CD8-positive, alpha-beta memory T cell (primary cell): ENCODE data around the gene DYNLT1. TPM values are rescaled to one million over a fixed set of nuclear protein-coding genes. Genes with fewer than 3 reads are reported as not detected.

ENCODE experiments used
- CTCF ChIA-PET: fragments of 350-600 bp; sonication (Branson Sonifier 250); formaldehyde crosslinking; loops from one replicate; lab custom pipeline; 2021; ENCODE audit warnings: antibody characterized with exemption; lab: Charles Lee
- POLR2A ChIA-PET: fragments of 350-600 bp; sonication (Branson Sonifier 250); formaldehyde crosslinking; loops from one replicate; lab custom pipeline; 2021; ENCODE audit warnings: antibody characterized with exemption; lab: Charles Lee
- DNase-seq, 5 donors: peaks; one replicate each; pipeline versions ENCODE4 v3.0.0 to v3.0.0-alpha.2; 2020 to 2022; ENCODE audit warnings: mixed read lengths in 1 of 5
- H3K27ac ChIP-seq: one replicate; pipeline ENCODE4 v1.7.0; 2013; ENCODE audit warnings: low read depth, mild to moderate bottlenecking, low read length, moderate library complexity
- H3K27me3 ChIP-seq: 2 replicates; pipeline ENCODE4 v1.7.0; 2013; ENCODE audit warnings: low read length, mild to moderate bottlenecking; ENCODE audit not compliant: insufficient read depth, poor library complexity, severe bottlenecking
- H3K36me3 ChIP-seq: 2 replicates; pipeline ENCODE4 v1.7.0; 2013; ENCODE audit warnings: mild to moderate bottlenecking, low read length, moderate library complexity; ENCODE audit not compliant: insufficient read depth
- H3K4me1 ChIP-seq: 2 replicates; pipeline ENCODE4 v1.7.0; 2013; ENCODE audit warnings: mild to moderate bottlenecking, low read length, moderate library complexity; ENCODE audit not compliant: insufficient read depth
- H3K4me3 ChIP-seq: 2 replicates; pipeline ENCODE4 v1.7.0; 2013; ENCODE audit warnings: mild to moderate bottlenecking, low read length
- H3K9me3 ChIP-seq: 2 replicates; pipeline ENCODE4 v1.7.0; 2013; ENCODE audit warnings: mild to moderate bottlenecking, low read length
- H3K27ac Mint-ChIP-seq, 8 donors: one replicate each; pipeline ENCODE4 v1.8.0; 2020 to 2021; ENCODE audit warnings: mixed read lengths in 8 of 8, mild to moderate bottlenecking in 6 of 8, inconsistent platforms in 3 of 8, moderate library complexity in 3 of 8
- H3K27me3 Mint-ChIP-seq, 2 donors: one replicate each; pipeline ENCODE4 v1.8.0; 2020 to 2021; ENCODE audit warnings: mixed read lengths in 2 of 2, mild to moderate bottlenecking in 1 of 2, moderate library complexity in 1 of 2
- H3K36me3 Mint-ChIP-seq, 3 donors: one replicate each; pipeline ENCODE4 v1.8.0; 2020 to 2021; ENCODE audit warnings: mixed read lengths in 3 of 3, inconsistent platforms in 1 of 3, mild to moderate bottlenecking in 1 of 3
- H3K4me1 Mint-ChIP-seq, 3 donors: one replicate each; pipeline ENCODE4 v1.8.0; 2020 to 2021; ENCODE audit warnings: mixed read lengths in 3 of 3, inconsistent platforms in 1 of 3, mild to moderate bottlenecking in 1 of 3
- H3K4me3 Mint-ChIP-seq, 7 donors: one replicate each; pipeline ENCODE4 v1.8.0; 2020 to 2021; ENCODE audit warnings: mixed read lengths in 7 of 7, mild to moderate bottlenecking in 6 of 7, moderate library complexity in 4 of 7, inconsistent platforms in 2 of 7
- H3K9me3 Mint-ChIP-seq, 5 donors: one replicate each; pipeline ENCODE4 v1.8.0; 2020 to 2022; ENCODE audit warnings: mixed read lengths in 5 of 5, mild to moderate bottlenecking in 3 of 5, moderate library complexity in 2 of 5, inconsistent platforms in 1 of 5
- polyA plus RNA-seq: library from polyadenylated mRNA; unstranded; fragments of 300-500 nt; fragmentation: Illumina TruSeq; gene quantifications from one replicate; pipeline ENCODE4 v1.2.3, GENCODE V29; 2021
- total RNA-seq, 2 experiments: library from RNA; stranded (reverse); gene quantifications; one replicate each; pipeline ENCODE4 v1.2.3, GENCODE V29; 2021

DYNLT1 gene
- total and polyA plus RNA-seq, 3 experiments from 2014 or later, result 83.2 to 103 (median 94.8) TPM

GRCh38 chr6:158631678-158632537 is 12.6 kb downstream of the DYNLT1 start:
- H3K4me3 Mint-ChIP-seq, result peak overlapping the region in 1 of 7 donors; percentile 6
- peaks cover 25% of the 10 kb centered on the region for H3K36me3 ChIP-seq
- DNase-seq, result no peak
- H3K4me1 Mint-ChIP-seq, result peaks cover 45 to 75% (median 55%) of the 10 kb centered on the region in 3 donors
- POLR2A ChIA-PET, result no interaction called here
- no peaks in the 10 kb centered on the region for H3K9me3 ChIP-seq
- peaks cover 18 to 78% (median 35%) of the 10 kb centered on the region in 3 donors for H3K36me3 Mint-ChIP-seq
- no peak overlapping the region for H3K4me3 ChIP-seq
- CTCF ChIA-PET, result interaction anchor here (1.2 to 2.5 kb wide), 4 partner anchors 10 to 150 kb away, joined by 3 to 11 read pairs (median 4); partner anchors contain the start of gene SYTL3
- peaks cover 0 to 2% of the 10 kb centered on the region in 2 donors for H3K27me3 Mint-ChIP-seq
- no peak overlapping the region for H3K27ac ChIP-seq
- H3K4me1 ChIP-seq, result peaks cover 22% of the 10 kb centered on the region
- H3K27ac Mint-ChIP-seq, result peak overlapping the region; percentile 44 to 96 (median 86)
- H3K9me3 Mint-ChIP-seq, result peaks cover 0 to 1% (median 0%) of the 10 kb centered on the region in 5 donors
- H3K27me3 ChIP-seq, result no peaks in the 10 kb centered on the region

GRCh38 chr6:158630938-158631616 is 13.5 kb downstream of the DYNLT1 start:
- DNase-seq, result peak in 1 of 5 donors; percentile 36
- no peak overlapping the region for H3K4me3 Mint-ChIP-seq
- ChIA-PET CTCF (interaction anchor here (0.6 to 2.5 kb wide), 5 partner anchors 10 to 469 kb away, joined by 3 to 11 read pairs (median 4); no protein-coding TSS in a partner anchor), POLR2A (interaction anchor here (1.0 kb wide), 1 partner anchor 10 kb away, joined by 4 read pairs; no protein-coding TSS in a partner anchor)
- peaks cover 16 to 78% (median 32%) of the 10 kb centered on the region in 3 donors for H3K36me3 Mint-ChIP-seq
- H3K27me3 Mint-ChIP-seq, result no peaks in the 10 kb centered on the region
- H3K36me3 ChIP-seq, result peaks cover 27% of the 10 kb centered on the region
- H3K4me3 ChIP-seq, result no peak overlapping the region
- H3K27me3 ChIP-seq, result no peaks in the 10 kb centered on the region
- no peak overlapping the region for H3K27ac ChIP-seq
- no peaks in the 10 kb centered on the region for H3K9me3 ChIP-seq
- H3K9me3 Mint-ChIP-seq, result peaks cover 0 to 1% (median 0%) of the 10 kb centered on the region in 5 donors
- peaks cover 39 to 67% (median 48%) of the 10 kb centered on the region in 3 donors for H3K4me1 Mint-ChIP-seq
- H3K4me1 ChIP-seq, result peaks cover 16% of the 10 kb centered on the region
- H3K27ac Mint-ChIP-seq, result peak overlapping the region; percentile 44 to 96 (median 86)

- Mint-ChIP-seq H3K36me3 (peaks cover 25 to 81% (median 32%) of the 10 kb centered on the region in 3 donors), H3K4me3 (peak overlapping the region in 1 of 7 donors; percentile 70), H3K4me1 (peaks cover 28 to 52% (median 37%) of the 10 kb centered on the region in 3 donors), H3K27ac (peak overlapping the region; percentile 22 to 94 (median 71)), H3K9me3 (peaks cover 0 to 1% (median 0%) of the 10 kb centered on the region in 5 donors), H3K27me3 (no peaks in the 10 kb centered on the region)
- peak in 2 of 5 donors; percentile 39 to 55 for DNase-seq
- peaks cover 4% of the 10 kb centered on the region for H3K4me1 ChIP-seq
- POLR2A ChIA-PET, result no interaction called here
- CTCF ChIA-PET, result interaction anchor here (0.8 to 2.5 kb wide), 8 partner anchors 14 to 68 kb away, joined by 3 to 11 read pairs (median 3); no protein-coding TSS in a partner anchor
- no peak overlapping the region for H3K4me3 ChIP-seq
- no peaks in the 10 kb centered on the region for H3K27me3 ChIP-seq
- H3K27ac ChIP-seq, result no peak overlapping the region
- H3K36me3 ChIP-seq, result peaks cover 32% of the 10 kb centered on the region
- H3K9me3 ChIP-seq, result no peaks in the 10 kb centered on the region
These were observed 14.9 kb downstream of the DYNLT1 start for GRCh38 chr6:158629367-158630221.

GRCh38 chr6:158628542-158628941 is 16.0 kb downstream of the DYNLT1 start:
- CTCF ChIA-PET, result interaction anchor here (0.8 to 1.0 kb wide), 4 partner anchors 12 to 69 kb away, joined by 3 to 5 read pairs (median 3); no protein-coding TSS in a partner anchor
- Mint-ChIP-seq H3K9me3 (peaks cover 0 to 1% (median 0%) of the 10 kb centered on the region in 5 donors), H3K27me3 (no peaks in the 10 kb centered on the region), H3K27ac (peak overlapping the region in 1 of 8 donors; percentile 83), H3K4me3 (no peak overlapping the region), H3K36me3 (peaks cover 25 to 91% (median 32%) of the 10 kb centered on the region in 3 donors), H3K4me1 (peaks cover 23 to 45% (median 30%) of the 10 kb centered on the region in 3 donors)
- Histone ChIP-seq H3K4me3 (no peak overlapping the region), H3K4me1 (no peaks in the 10 kb centered on the region), H3K27ac (no peak overlapping the region), H3K27me3 (no peaks in the 10 kb centered on the region), H3K9me3 (no peaks in the 10 kb centered on the region), H3K36me3 (peaks cover 32% of the 10 kb centered on the region)
- DNase-seq, result peak in 1 of 5 donors; percentile 34
- POLR2A ChIA-PET, result no interaction called here

GRCh38 chr6:158627940-158628211 is 16.7 kb downstream of the DYNLT1 start:
- no peaks in the 10 kb centered on the region for H3K27me3 ChIP-seq
- Mint-ChIP-seq H3K4me1 (peaks cover 23 to 43% (median 30%) of the 10 kb centered on the region in 3 donors), H3K27ac (peak overlapping the region in 7 of 8 donors; percentile 13 to 91 (median 85)), H3K9me3 (peaks cover 0 to 1% (median 0%) of the 10 kb centered on the region in 5 donors), H3K27me3 (no peaks in the 10 kb centered on the region), H3K36me3 (peaks cover 25 to 92% (median 31%) of the 10 kb centered on the region in 3 donors), H3K4me3 (no peak overlapping the region)
- POLR2A ChIA-PET, result no interaction called here
- peak in 1 of 5 donors; percentile 41 for DNase-seq
- no peaks in the 10 kb centered on the region for H3K9me3 ChIP-seq
- H3K4me3 ChIP-seq, result no peak overlapping the region
- CTCF ChIA-PET, result interaction anchor here (0.9 kb wide), 1 partner anchor 13 kb away, joined by 3 read pairs; no protein-coding TSS in a partner anchor
- no peak overlapping the region for H3K27ac ChIP-seq
- H3K36me3 ChIP-seq, result peaks cover 32% of the 10 kb centered on the region
- no peaks in the 10 kb centered on the region for H3K4me1 ChIP-seq

GRCh38 chr6:158627168-158627939 is 17.2 kb downstream of the DYNLT1 start:
- Mint-ChIP-seq H3K36me3 (peaks cover 25 to 94% (median 31%) of the 10 kb centered on the region in 3 donors), H3K27ac (peak overlapping the region; percentile 13 to 91 (median 86)), H3K4me1 (peaks cover 24 to 43% (median 29%) of the 10 kb centered on the region in 3 donors)

More at GRCh38 chr6:158627168-158627939, 17.2 kb downstream of the DYNLT1 start:
- Histone ChIP-seq H3K36me3 (peaks cover 36% of the 10 kb centered on the region), H3K4me1 (no peaks in the 10 kb centered on the region), H3K27ac (no peak overlapping the region), H3K4me3 (no peak overlapping the region), H3K9me3 (no peaks in the 10 kb centered on the region), H3K27me3 (no peaks in the 10 kb centered on the region)
- peaks cover 0 to 1% (median 0%) of the 10 kb centered on the region in 5 donors for H3K9me3 Mint-ChIP-seq
- peak in 1 of 5 donors; percentile 21 for DNase-seq
- CTCF ChIA-PET, result no interaction called here
- POLR2A ChIA-PET, result no interaction called here
- H3K27me3 Mint-ChIP-seq, result no peaks in the 10 kb centered on the region
- no peak overlapping the region for H3K4me3 Mint-ChIP-seq
